Bronchial epithelial cell (primary cell): ENCODE data around the gene STRBP. TPM values are rescaled to one million over a fixed set of nuclear protein-coding genes. Genes with fewer than 3 reads are reported as not detected.

Source experiments
- DNase-seq: peaks from one replicate; pipeline ENCODE4 v3.0.0-alpha.2; 2010; ENCODE audit warnings: low read depth
- FAIRE-seq: peaks from 2 replicates; lab custom pipeline; 2011; peaks lifted over from hg19 to GRCh38; lab: Jason Lieb, UNC
- H3K27me3 ChIP-seq: 2 replicates; pipeline ENCODE4 v1.5.1; 2011; ENCODE audit warnings: low read length; ENCODE audit not compliant: control insufficient read depth, insufficient read depth
- H3K36me3 ChIP-seq: 2 replicates; pipeline ENCODE4 v1.5.1; 2011; ENCODE audit warnings: low read length; ENCODE audit not compliant: control insufficient read depth, insufficient read depth
- H3K4me3 ChIP-seq: 2 replicates; pipeline ENCODE4 v1.5.1; 2011; ENCODE audit warnings: mild to moderate bottlenecking, low read depth, low read length, control low read depth
- total RNA-seq: library from RNA; depleted of rRNA; stranded (reverse); fragments of >200 nt; gene quantifications from 2 replicates; pipeline ENCODE4 v1.2.1, GENCODE V29; 2014
- TF ChIP-seq, protein P1 (sequence below): IDR thresholded peaks from 2 replicates; pipeline ENCODE4 v1.5.1; 2011; ENCODE audit warnings: mild to moderate bottlenecking, moderate library complexity, low read length, control low read depth, inconsistent platforms; ENCODE audit not compliant: insufficient read depth, severe bottlenecking

STRBP gene
- total RNA-seq, 1 donor from 2014 or later = 15.0 TPM

DNA sequence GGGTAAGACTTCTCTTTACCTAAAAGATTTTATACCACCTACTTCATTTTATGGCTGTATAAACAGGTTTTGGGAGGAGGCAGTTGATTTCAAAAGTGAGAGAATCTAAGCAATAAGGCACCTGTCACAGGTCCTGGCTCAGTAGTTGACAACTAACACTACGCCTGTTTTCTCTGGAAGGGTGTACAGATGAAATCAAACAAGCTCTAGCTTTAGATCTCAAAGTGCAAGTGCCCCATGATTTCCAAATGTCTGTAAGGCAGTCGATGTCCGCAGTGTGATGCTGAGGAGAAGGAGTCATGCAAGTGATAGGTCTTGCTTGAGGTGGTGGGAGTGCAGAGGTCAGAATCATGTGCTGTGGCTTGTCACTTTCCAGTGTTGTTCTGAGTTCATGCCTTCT lies 168.8 kb downstream of the STRBP start:
- TF ChIP-seq, protein P1, sequence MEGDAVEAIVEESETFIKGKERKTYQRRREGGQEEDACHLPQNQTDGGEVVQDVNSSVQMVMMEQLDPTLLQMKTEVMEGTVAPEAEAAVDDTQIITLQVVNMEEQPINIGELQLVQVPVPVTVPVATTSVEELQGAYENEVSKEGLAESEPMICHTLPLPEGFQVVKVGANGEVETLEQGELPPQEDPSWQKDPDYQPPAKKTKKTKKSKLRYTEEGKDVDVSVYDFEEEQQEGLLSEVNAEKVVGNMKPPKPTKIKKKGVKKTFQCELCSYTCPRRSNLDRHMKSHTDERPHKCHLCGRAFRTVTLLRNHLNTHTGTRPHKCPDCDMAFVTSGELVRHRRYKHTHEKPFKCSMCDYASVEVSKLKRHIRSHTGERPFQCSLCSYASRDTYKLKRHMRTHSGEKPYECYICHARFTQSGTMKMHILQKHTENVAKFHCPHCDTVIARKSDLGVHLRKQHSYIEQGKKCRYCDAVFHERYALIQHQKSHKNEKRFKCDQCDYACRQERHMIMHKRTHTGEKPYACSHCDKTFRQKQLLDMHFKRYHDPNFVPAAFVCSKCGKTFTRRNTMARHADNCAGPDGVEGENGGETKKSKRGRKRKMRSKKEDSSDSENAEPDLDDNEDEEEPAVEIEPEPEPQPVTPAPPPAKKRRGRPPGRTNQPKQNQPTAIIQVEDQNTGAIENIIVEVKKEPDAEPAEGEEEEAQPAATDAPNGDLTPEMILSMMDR = no peak
- Histone ChIP-seq H3K27me3 (no peaks in the 10 kb centered on the region), H3K36me3 (peaks cover 21% of the 10 kb centered on the region), H3K4me3 (no peak overlapping the region)
- DNase-seq (no peak), FAIRE-seq (no peak)

DNA sequence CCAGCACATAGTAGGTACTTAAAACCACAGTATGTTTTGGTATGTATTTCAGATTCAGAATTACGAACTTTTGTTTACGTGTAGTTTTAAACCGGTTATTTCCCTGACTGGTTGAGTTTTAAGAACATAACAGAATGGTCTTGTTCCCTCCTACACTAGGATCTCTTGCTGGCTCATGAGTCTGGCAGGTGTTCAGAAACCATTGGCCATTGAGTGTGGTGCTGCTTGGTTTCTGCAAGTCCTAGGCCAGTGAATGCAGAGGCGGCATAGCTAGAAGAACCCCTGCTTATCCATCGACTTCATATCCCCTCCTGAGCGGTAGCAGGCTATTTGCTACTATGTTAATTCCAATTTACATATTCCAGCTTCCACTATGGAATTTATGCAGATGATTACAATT lies 169.3 kb downstream of the STRBP start:
- H3K27me3 ChIP-seq = no peaks in the 10 kb centered on the region
- TF ChIP-seq, protein P1 = no peak
- FAIRE-seq = no peak
- DNase-seq = no peak
- peaks cover 19% of the 10 kb centered on the region for H3K36me3 ChIP-seq
- no peak overlapping the region for H3K4me3 ChIP-seq

DNA sequence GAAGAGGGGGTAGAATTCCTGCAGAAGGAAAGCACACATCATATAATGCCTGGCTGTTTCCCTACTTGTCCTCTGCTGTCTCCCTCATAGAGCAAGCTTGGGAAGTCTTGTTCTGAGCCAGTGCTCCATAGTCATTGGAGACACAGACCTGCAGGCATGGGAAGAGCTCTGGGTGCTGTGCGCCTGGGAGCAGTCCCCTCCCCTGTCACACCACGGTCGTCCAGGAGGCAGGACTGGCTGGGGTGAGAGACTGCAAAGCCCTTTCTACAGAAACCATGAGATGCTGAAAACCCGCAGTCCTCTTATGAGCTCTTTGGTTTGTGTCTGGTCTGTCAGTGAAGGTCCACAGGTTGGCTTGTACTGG lies 170.3 kb downstream of the STRBP start:
- DNase-seq (no peak), FAIRE-seq (no peak)
- H3K4me3 ChIP-seq = no peak overlapping the region
- H3K36me3 ChIP-seq = peaks cover 16% of the 10 kb centered on the region
- TF ChIP-seq, protein P1 = no peak
- no peaks in the 10 kb centered on the region for H3K27me3 ChIP-seq

DNA sequence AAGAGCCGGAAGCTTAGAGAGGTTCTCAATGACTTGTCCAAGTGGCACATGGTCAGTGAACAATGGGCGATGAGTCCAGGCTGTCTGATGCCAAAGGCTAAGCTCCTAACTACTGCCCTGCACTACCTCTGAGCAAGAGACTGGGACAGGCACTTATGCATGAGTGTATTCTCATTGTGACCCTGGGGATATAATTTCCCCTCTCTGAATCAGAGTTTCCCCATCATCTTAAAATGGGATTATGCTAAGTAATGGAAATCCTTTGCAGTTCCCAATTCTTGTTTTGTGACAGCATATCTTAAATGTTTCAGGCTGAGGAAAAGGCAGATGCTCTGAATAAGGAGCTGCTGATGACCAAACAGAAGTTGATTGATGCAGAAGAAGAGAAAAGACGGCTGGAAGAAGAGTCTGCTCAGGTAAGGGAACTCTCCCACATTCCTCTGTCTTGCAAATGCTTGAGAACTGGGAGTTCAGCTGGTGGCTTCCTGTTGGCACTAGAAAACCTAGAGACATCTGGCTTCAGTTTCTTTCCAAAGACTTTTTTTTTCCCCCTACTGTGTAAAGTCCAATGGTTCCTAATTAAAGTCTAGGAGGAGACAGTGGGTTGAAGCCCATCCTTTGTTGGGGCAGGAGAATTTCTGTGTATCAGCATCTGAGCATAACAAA lies 170.8 kb downstream of the STRBP start:
- DNase-seq (no peak), FAIRE-seq (no peak)
- TF ChIP-seq, protein P1 = no peak
- no peak overlapping the region for H3K4me3 ChIP-seq
- H3K36me3 ChIP-seq = peaks cover 17% of the 10 kb centered on the region
- H3K27me3 ChIP-seq = no peaks in the 10 kb centered on the region

DNA sequence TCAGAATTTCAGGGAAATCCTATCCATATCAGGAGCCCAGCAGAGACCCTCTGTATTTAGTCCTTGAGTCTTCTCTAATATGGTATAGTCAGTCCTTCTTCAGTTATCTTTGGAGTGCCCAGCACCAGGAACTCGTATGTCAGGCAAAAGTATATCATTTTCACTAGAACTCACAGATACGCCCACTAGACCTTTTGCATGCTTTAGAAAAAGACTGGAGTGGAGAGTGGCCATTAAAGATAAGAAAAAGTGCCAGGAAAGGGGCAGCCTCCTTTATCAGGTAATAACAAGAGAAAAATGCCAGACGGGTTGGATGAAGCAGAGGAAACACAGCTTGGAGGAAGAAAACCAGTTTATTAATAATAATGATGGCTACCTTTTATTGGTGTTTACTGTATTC lies 171.4 kb downstream of the STRBP start:
- TF ChIP-seq, protein P1 = no peak
- DNase-seq = no peak
- Histone ChIP-seq H3K27me3 (no peaks in the 10 kb centered on the region), H3K36me3 (peaks cover 18% of the 10 kb centered on the region), H3K4me3 (no peak overlapping the region)
- FAIRE-seq = no peak

DNA sequence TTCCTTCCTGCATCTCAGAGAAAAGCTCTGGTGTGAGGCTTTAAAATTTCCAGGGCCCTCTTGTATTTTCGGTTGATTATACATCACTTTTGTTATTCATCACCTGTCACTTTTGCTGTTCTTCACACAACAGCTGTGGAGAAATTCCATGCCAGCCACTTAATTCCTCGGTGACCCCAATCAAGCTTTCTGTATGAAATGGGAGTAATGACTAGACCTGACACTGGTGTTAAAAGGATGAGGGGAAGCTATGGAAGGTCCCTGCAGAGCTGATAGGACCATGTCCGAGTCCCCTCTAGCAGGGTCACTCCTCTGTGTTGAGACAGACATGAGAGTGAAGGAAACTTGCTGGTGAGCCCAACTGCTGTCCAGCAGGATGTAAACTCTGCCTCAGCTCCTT lies 175.2 kb downstream of the STRBP start:
- FAIRE-seq = no peak

More for the DNA sequence above, 175.2 kb downstream of the STRBP start:
- DNase-seq = no peak
- Histone ChIP-seq H3K36me3 (peaks cover 22% of the 10 kb centered on the region), H3K27me3 (no peaks in the 10 kb centered on the region), H3K4me3 (no peak overlapping the region)
- TF ChIP-seq, protein P1 = no peak
